Memory B cell (primary cell): ENCODE results near the gene SLC39A7.
A peak's percentile ranks its signal among the peaks of the same experiment; 100 is the strongest.

ENCODE experiments used
- ATAC-seq: fragments of 150-1000 bp; cut with Tn5 transposase; 2 replicates; pipeline ENCODE4 v1.10.0; 2021; ENCODE audit warnings: low read depth, mild to moderate bottlenecking, moderate library complexity
- DNase-seq, 2 donors: peaks; one replicate each; pipeline ENCODE4 v3.0.0; 2022; ENCODE audit warnings: low spot score in 2 of 2
- H3K27ac Mint-ChIP-seq: one replicate; pipeline ENCODE4 v1.8.0; 2022; ENCODE audit warnings: mild to moderate bottlenecking, moderate library complexity, mixed read lengths
- H3K27me3 Mint-ChIP-seq: one replicate; pipeline ENCODE4 v1.8.0; 2022; ENCODE audit warnings: mixed read lengths
- H3K36me3 Mint-ChIP-seq: one replicate; pipeline ENCODE4 v1.8.0; 2022; ENCODE audit warnings: mild to moderate bottlenecking, mixed read lengths
- H3K4me1 Mint-ChIP-seq: one replicate; pipeline ENCODE4 v1.8.0; 2022; ENCODE audit warnings: mixed read lengths
- H3K4me3 Mint-ChIP-seq: one replicate; pipeline ENCODE4 v1.8.0; 2022; ENCODE audit warnings: mild to moderate bottlenecking, moderate library complexity, mixed read lengths
- H3K9me3 Mint-ChIP-seq: one replicate; pipeline ENCODE4 v1.8.0; 2022; ENCODE audit warnings: mixed read lengths

The SLC39A7 gene

GRCh38 chr6:33174784-33175183, 25.9 kb upstream of the SLC39A7 start:
- Mint-ChIP-seq H3K36me3 (no peaks in the 10 kb centered on the region), H3K27ac (no peak overlapping the region), H3K4me1 (peaks cover 3% of the 10 kb centered on the region), H3K4me3 (no peak overlapping the region), H3K9me3 (no peaks in the 10 kb centered on the region), H3K27me3 (peaks cover 24% of the 10 kb centered on the region)
- ATAC-seq (peak; percentile 47), DNase-seq (no peak)

DNA sequence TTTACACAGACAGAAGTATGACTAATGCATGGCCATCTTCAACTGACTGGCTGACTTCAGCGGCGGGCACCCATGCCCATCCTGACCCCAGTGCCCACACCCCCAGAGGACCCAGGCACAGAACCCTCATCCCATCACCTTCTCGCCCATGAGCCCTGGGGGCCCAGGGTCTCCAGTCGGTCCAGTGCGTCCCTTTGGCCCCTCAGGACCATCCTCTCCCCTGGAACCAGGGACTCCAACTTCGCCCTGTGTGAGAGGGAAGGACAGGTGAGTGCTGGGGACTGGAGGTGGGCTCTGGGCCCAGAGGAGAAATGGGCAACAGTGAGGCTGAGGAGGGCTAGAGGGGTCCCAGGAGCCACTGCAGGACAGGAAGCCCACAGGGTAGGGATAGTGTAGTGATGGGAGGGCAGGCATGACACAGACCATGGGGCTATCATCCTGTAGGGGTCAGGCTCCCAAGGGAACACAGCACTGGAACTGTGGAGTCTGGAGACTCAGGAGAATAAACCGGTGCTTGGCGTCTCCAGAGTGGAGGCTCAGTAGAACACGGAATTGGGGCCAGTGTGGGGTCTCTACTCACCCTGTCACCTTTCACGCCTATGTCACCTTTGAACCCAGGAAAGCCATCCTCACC, 25.1 kb upstream of the SLC39A7 start:
- no peak overlapping the region for H3K27ac Mint-ChIP-seq
- no peak overlapping the region for H3K4me3 Mint-ChIP-seq
- peaks cover 24% of the 10 kb centered on the region for H3K27me3 Mint-ChIP-seq
- DNase-seq (no peak), ATAC-seq (no peak)
- H3K36me3 Mint-ChIP-seq = no peaks in the 10 kb centered on the region
- H3K4me1 Mint-ChIP-seq = no peaks in the 10 kb centered on the region
- H3K9me3 Mint-ChIP-seq = no peaks in the 10 kb centered on the region

DNA sequence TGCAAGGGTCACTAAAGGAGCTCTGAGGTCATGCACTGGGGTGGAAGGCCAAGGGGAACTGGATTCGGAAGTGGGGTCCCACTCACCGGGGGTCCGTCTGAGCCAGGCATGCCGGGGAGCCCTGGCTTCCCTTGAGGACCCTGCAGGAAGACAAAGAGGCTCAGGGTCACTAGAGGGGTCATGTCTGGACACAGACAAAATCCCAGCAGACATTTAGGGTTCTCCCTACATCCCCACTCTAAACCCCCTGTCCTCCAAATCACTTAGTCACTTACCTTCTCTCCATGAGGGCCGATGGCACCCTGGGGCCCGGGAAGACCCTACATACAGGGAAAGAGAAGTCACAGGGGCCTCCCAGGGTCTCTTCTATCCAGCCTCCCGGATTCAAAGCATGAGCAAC, 23.8 kb upstream of the SLC39A7 start:
- Mint-ChIP-seq H3K4me1 (no peaks in the 10 kb centered on the region), H3K4me3 (no peak overlapping the region), H3K27ac (no peak overlapping the region), H3K9me3 (no peaks in the 10 kb centered on the region), H3K36me3 (no peaks in the 10 kb centered on the region), H3K27me3 (peaks cover 24% of the 10 kb centered on the region)
- no peak for DNase-seq
- ATAC-seq = no peak

GRCh38 chr6:33177552-33178446, 22.9 kb upstream of the SLC39A7 start:
- Mint-ChIP-seq H3K27me3 (peaks cover 20% of the 10 kb centered on the region), H3K4me3 (no peak overlapping the region), H3K36me3 (peaks cover 2% of the 10 kb centered on the region), H3K27ac (no peak overlapping the region), H3K4me1 (peaks cover 2% of the 10 kb centered on the region), H3K9me3 (peaks cover 2% of the 10 kb centered on the region)
- DNase-seq (no peak), ATAC-seq (no peak)

DNA sequence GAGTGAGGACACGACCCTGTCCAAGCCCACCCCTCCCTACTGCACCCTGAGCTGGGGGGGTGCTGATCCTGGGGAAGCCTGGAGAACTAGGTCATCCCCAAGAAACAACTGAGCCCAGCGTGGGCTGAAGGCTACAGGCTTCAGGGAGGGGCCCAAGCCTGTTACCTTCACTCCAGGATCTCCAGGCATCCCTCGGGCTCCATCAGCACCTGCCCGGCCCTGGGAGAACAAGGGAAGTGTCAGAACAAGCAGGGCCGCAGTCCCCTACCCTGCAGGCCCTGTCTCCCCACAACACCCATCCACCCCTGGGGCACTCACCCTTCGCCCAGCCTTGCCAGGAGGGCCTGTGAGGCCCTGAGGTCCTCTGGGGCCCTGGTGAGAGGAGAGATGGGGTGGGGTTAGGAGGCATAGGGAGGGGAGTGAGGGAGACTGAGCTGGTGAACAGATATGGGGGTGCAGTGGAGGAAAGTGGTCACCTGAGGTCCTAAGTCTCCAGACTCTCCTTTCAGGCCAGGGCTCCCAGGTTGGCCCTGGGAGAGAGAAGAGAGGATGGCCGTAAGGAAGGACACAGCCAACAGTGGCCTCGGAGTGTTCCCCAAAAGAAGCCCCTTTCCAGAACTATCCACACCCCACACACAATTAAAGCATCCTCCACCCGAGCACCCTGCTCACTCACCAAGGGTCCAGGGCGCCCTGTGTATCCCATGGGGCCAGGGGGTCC, 21.8 kb upstream of the SLC39A7 start:
- no peak overlapping the region for H3K4me3 Mint-ChIP-seq
- H3K9me3 Mint-ChIP-seq = peaks cover 7% of the 10 kb centered on the region
- H3K27ac Mint-ChIP-seq = no peak overlapping the region
- DNase-seq = no peak
- no peak for ATAC-seq
- H3K4me1 Mint-ChIP-seq = peaks cover 11% of the 10 kb centered on the region
- H3K27me3 Mint-ChIP-seq = peaks cover 18% of the 10 kb centered on the region
- H3K36me3 Mint-ChIP-seq = peaks cover 12% of the 10 kb centered on the region

- Mint-ChIP-seq H3K27me3 (peaks cover 18% of the 10 kb centered on the region), H3K4me1 (peaks cover 11% of the 10 kb centered on the region), H3K36me3 (peaks cover 18% of the 10 kb centered on the region), H3K4me3 (no peak overlapping the region), H3K9me3 (peaks cover 8% of the 10 kb centered on the region), H3K27ac (no peak overlapping the region)
- ATAC-seq = no peak
- DNase-seq = no peak
Observed at GRCh38 chr6:33181141-33181540, 19.5 kb upstream of the SLC39A7 start.

GRCh38 chr6:33183071-33183683, 17.5 kb upstream of the SLC39A7 start:
- H3K4me1 Mint-ChIP-seq = peaks cover 18% of the 10 kb centered on the region
- H3K36me3 Mint-ChIP-seq = peaks cover 24% of the 10 kb centered on the region
- DNase-seq = no peak
- ATAC-seq = no peak
- H3K4me3 Mint-ChIP-seq = peak overlapping the region; percentile 71
- H3K27ac Mint-ChIP-seq = peak overlapping the region; percentile 35
- H3K27me3 Mint-ChIP-seq = peaks cover 25% of the 10 kb centered on the region
- peaks cover 11% of the 10 kb centered on the region for H3K9me3 Mint-ChIP-seq

GRCh38 chr6:33185190-33185589, 15.5 kb upstream of the SLC39A7 start:
- Mint-ChIP-seq H3K9me3 (peaks cover 11% of the 10 kb centered on the region), H3K27ac (no peak overlapping the region), H3K36me3 (peaks cover 24% of the 10 kb centered on the region), H3K27me3 (peaks cover 29% of the 10 kb centered on the region), H3K4me1 (peaks cover 18% of the 10 kb centered on the region), H3K4me3 (no peak overlapping the region)
- ATAC-seq (no peak), DNase-seq (no peak)

- Mint-ChIP-seq H3K27ac (no peak overlapping the region), H3K9me3 (peaks cover 11% of the 10 kb centered on the region), H3K4me3 (no peak overlapping the region), H3K27me3 (peaks cover 32% of the 10 kb centered on the region), H3K4me1 (peaks cover 18% of the 10 kb centered on the region), H3K36me3 (peaks cover 24% of the 10 kb centered on the region)
- no peak for ATAC-seq
- DNase-seq = no peak
Observed at GRCh38 chr6:33185654-33186187, 14.9 kb upstream of the SLC39A7 start.

DNA sequence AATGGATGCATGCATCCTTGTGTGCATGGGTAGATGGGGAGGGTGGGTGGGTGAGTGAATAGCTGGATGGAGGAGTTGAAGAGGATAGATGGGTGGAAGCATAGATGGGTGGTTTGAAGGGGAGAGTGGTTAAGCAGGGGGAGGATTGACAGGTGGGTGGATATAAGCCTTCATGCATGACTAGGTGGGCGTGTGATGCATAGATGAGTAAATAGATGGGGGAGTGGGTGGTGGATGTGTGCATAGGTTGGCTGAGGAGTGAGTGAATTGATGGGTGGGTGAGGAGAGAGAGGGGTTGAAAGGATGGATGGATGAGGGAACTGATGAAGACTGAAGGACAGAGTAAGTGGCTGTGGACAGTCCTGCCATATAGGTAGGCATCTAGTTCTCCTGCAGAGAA, 12.9 kb upstream of the SLC39A7 start:
- ATAC-seq = no peak
- Mint-ChIP-seq H3K36me3 (peaks cover 22% of the 10 kb centered on the region), H3K27me3 (peaks cover 39% of the 10 kb centered on the region), H3K27ac (no peak overlapping the region), H3K4me3 (no peak overlapping the region), H3K4me1 (peaks cover 22% of the 10 kb centered on the region), H3K9me3 (peaks cover 9% of the 10 kb centered on the region)
- no peak for DNase-seq

- no peak overlapping the region for H3K27ac Mint-ChIP-seq
- peaks cover 15% of the 10 kb centered on the region for H3K4me1 Mint-ChIP-seq
- no peak for ATAC-seq
- no peak for DNase-seq
- H3K9me3 Mint-ChIP-seq = peaks cover 5% of the 10 kb centered on the region
- peaks cover 40% of the 10 kb centered on the region for H3K27me3 Mint-ChIP-seq
- peaks cover 13% of the 10 kb centered on the region for H3K36me3 Mint-ChIP-seq
- no peak overlapping the region for H3K4me3 Mint-ChIP-seq
Observed at GRCh38 chr6:33189164-33189563, 11.5 kb upstream of the SLC39A7 start.

DNA sequence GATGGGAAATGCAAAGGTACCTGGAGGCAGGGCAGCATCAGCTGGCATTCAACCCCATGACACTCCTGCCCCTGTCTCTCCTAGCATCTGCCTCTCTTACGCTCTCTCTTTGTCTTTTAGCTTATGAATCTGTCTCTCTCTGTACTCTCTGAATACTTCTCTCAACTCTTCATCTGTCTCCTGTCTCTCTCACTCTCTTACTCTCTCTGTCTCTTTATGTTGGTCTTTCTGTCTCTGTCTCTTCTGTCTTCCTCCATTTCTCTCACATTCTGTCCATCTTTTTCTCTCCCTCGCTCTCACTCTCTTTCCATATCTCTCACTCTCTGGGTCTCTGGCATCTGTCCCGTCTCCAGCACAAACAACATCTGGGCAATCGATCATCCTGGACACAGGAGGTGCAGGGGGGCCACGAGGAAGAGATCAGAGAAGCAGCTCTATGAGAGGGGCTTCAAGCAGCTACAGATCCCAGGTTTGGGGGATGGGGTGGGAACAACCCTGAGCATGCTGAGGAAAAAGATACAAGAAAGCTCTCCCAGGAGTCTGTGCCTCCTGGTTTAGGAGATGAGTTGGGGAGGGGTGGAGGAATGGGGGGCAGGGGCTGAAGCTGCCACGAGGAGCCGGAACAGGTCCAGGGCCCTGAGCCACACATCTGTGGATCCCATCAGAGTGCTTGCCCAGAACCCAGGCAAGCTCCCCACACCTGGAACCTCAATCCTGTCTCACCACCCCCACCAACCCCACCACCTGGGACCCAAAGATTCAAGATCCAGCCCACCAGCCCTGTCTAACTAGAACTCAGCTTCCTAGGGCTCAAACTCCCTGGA, 10.8 kb upstream of the SLC39A7 start:
- no peak overlapping the region for H3K4me3 Mint-ChIP-seq

GRCh38 chr6:33190504-33191107, 10.1 kb upstream of the SLC39A7 start:
- H3K4me1 Mint-ChIP-seq = peaks cover 15% of the 10 kb centered on the region
- H3K9me3 Mint-ChIP-seq = peaks cover 3% of the 10 kb centered on the region
- ATAC-seq = no peak
- H3K36me3 Mint-ChIP-seq = peaks cover 16% of the 10 kb centered on the region
- no peak overlapping the region for H3K27ac Mint-ChIP-seq
- H3K27me3 Mint-ChIP-seq = peaks cover 30% of the 10 kb centered on the region
- no peak overlapping the region for H3K4me3 Mint-ChIP-seq
- DNase-seq = no peak

More for the DNA sequence above, 10.8 kb upstream of the SLC39A7 start:
- H3K36me3 Mint-ChIP-seq = peaks cover 13% of the 10 kb centered on the region
- peaks cover 15% of the 10 kb centered on the region for H3K4me1 Mint-ChIP-seq
- peaks cover 35% of the 10 kb centered on the region for H3K27me3 Mint-ChIP-seq
- DNase-seq = no peak
- H3K9me3 Mint-ChIP-seq = peaks cover 3% of the 10 kb centered on the region
- ATAC-seq = no peak
- no peak overlapping the region for H3K27ac Mint-ChIP-seq
